ENCODE measurements around the gene RAB27B. TPM values are rescaled to one million over a fixed set of nuclear protein-coding genes. Genes with fewer than 3 reads are reported as not detected.
"Not testable (repeated sequence)": the region's sequence is repeated elsewhere in the genome, so short reads cannot be mapped to it uniquely, and the experiment has no call there.

Gene RAB27B
- total and polyA plus RNA-seq, 3 experiments from 2014 or later, result 0.15 to 1.2 (median 0.22) TPM

- DNase-seq, result no peak
- H3K4me1 Mint-ChIP-seq, result peaks cover 12 to 29% (median 23%) of the 10 kb centered on the region in 3 donors
- H3K9me3 Mint-ChIP-seq, result peaks cover 0 to 6% (median 0%) of the 10 kb centered on the region in 5 donors
- POLR2A ChIA-PET, result no interaction called here
- no peaks in the 10 kb centered on the region for H3K27me3 Mint-ChIP-seq
- H3K27ac Mint-ChIP-seq, result no peak overlapping the region
- CTCF ChIA-PET, result no interaction called here
- peaks cover 0 to 6% (median 0%) of the 10 kb centered on the region in 3 donors for H3K36me3 Mint-ChIP-seq
- Histone ChIP-seq H3K9me3 (ENCODE audit: low read length) (no peaks in the 10 kb centered on the region), H3K4me3 (ENCODE audit: low read length) (no peak overlapping the region), H3K27ac (ENCODE audit: low read depth, low read length) (no peak overlapping the region), H3K27me3 (ENCODE audit: insufficient read depth, low read length, poor library complexity, severe bottlenecking) (no peaks in the 10 kb centered on the region), H3K36me3 (ENCODE audit: insufficient read depth, low read length) (no peaks in the 10 kb centered on the region), H3K4me1 (ENCODE audit: insufficient read depth, low read length) (peaks cover 5% of the 10 kb centered on the region)
- peak overlapping the region in 1 of 7 donors; percentile 13 for H3K4me3 Mint-ChIP-seq
These were observed 7.7 kb downstream of the RAB27B start for GRCh38 chr18:54835944-54836343.

- Histone ChIP-seq H3K36me3 (ENCODE audit: insufficient read depth, low read length) (no peaks in the 10 kb centered on the region), H3K4me1 (ENCODE audit: insufficient read depth, low read length) (no peaks in the 10 kb centered on the region), H3K27ac (ENCODE audit: low read depth, low read length) (no peak overlapping the region), H3K9me3 (ENCODE audit: low read length) (no peaks in the 10 kb centered on the region), H3K27me3 (ENCODE audit: insufficient read depth, low read length, poor library complexity, severe bottlenecking) (no peaks in the 10 kb centered on the region), H3K4me3 (ENCODE audit: low read length) (no peak overlapping the region)
- H3K4me3 Mint-ChIP-seq, result no peak overlapping the region
- H3K27me3 Mint-ChIP-seq, result no peaks in the 10 kb centered on the region
- DNase-seq, result no peak
- no peaks in the 10 kb centered on the region for H3K36me3 Mint-ChIP-seq
- POLR2A ChIA-PET, result no interaction called here
- no peak overlapping the region for H3K27ac Mint-ChIP-seq
- H3K4me1 Mint-ChIP-seq, result no peaks in the 10 kb centered on the region
- peaks cover 0 to 3% (median 0%) of the 10 kb centered on the region in 5 donors for H3K9me3 Mint-ChIP-seq
- CTCF ChIA-PET, result no interaction called here
These were observed 15.0 kb downstream of the RAB27B start for GRCh38 chr18:54843314-54843713.

- ChIA-PET POLR2A (no interaction called here), CTCF (no interaction called here)
- Mint-ChIP-seq H3K27ac (no peak overlapping the region), H3K4me1 (no peaks in the 10 kb centered on the region), H3K27me3 (no peaks in the 10 kb centered on the region), H3K9me3 (peaks cover 0 to 3% (median 0%) of the 10 kb centered on the region in 5 donors), H3K4me3 (no peak overlapping the region), H3K36me3 (no peaks in the 10 kb centered on the region)
- no peaks in the 10 kb centered on the region for H3K27me3 ChIP-seq (ENCODE audit: insufficient read depth, low read length, poor library complexity, severe bottlenecking)
- DNase-seq, result no peak
- no peak overlapping the region for H3K27ac ChIP-seq (ENCODE audit: low read depth, low read length)
- no peaks in the 10 kb centered on the region for H3K4me1 ChIP-seq (ENCODE audit: insufficient read depth, low read length)
- no peak overlapping the region for H3K4me3 ChIP-seq (ENCODE audit: low read length)
- H3K9me3 ChIP-seq (ENCODE audit: low read length), result no peaks in the 10 kb centered on the region
- no peaks in the 10 kb centered on the region for H3K36me3 ChIP-seq (ENCODE audit: insufficient read depth, low read length)
These were observed 17.5 kb downstream of the RAB27B start for GRCh38 chr18:54845787-54846186.

- peaks cover 8 to 9% (median 8%) of the 10 kb centered on the region in 3 donors for H3K4me1 Mint-ChIP-seq
- H3K36me3 Mint-ChIP-seq, result no peaks in the 10 kb centered on the region
- H3K4me3 Mint-ChIP-seq, result no peak overlapping the region
- H3K4me3 ChIP-seq (ENCODE audit: low read length), result no peak overlapping the region
- POLR2A ChIA-PET, result no interaction called here
- no peaks in the 10 kb centered on the region for H3K9me3 ChIP-seq (ENCODE audit: low read length)
- H3K36me3 ChIP-seq (ENCODE audit: insufficient read depth, low read length), result no peaks in the 10 kb centered on the region
- no peaks in the 10 kb centered on the region for H3K27me3 ChIP-seq (ENCODE audit: insufficient read depth, low read length, poor library complexity, severe bottlenecking)
- H3K27ac ChIP-seq (ENCODE audit: low read depth, low read length), result no peak overlapping the region
- no peak for DNase-seq
- H3K27me3 Mint-ChIP-seq, result peaks cover 0 to 2% of the 10 kb centered on the region in 2 donors
- no peaks in the 10 kb centered on the region for H3K4me1 ChIP-seq (ENCODE audit: insufficient read depth, low read length)
- H3K27ac Mint-ChIP-seq, result no peak overlapping the region
- CTCF ChIA-PET, result interaction anchor here (1.3 kb wide), 1 partner anchor 10 kb away, joined by 3 read pairs; no protein-coding TSS in a partner anchor
- H3K9me3 Mint-ChIP-seq, result peaks cover 0 to 3% (median 0%) of the 10 kb centered on the region in 5 donors
These were observed 19.8 kb downstream of the RAB27B start for GRCh38 chr18:54848121-54848520.

- peaks cover 0 to 2% of the 10 kb centered on the region in 2 donors for H3K27me3 Mint-ChIP-seq
- ChIA-PET POLR2A (no interaction called here), CTCF (interaction anchor here (1.7 kb wide), 1 partner anchor 10 kb away, joined by 3 read pairs; no protein-coding TSS in a partner anchor)
- H3K4me1 ChIP-seq (ENCODE audit: insufficient read depth, low read length), result no peaks in the 10 kb centered on the region
- H3K27ac Mint-ChIP-seq, result no peak overlapping the region
- no peak overlapping the region for H3K4me3 Mint-ChIP-seq
- no peaks in the 10 kb centered on the region for H3K9me3 ChIP-seq (ENCODE audit: low read length)
- H3K27me3 ChIP-seq (ENCODE audit: insufficient read depth, low read length, poor library complexity, severe bottlenecking), result no peaks in the 10 kb centered on the region
- no peak overlapping the region for H3K4me3 ChIP-seq (ENCODE audit: low read length)
- H3K36me3 ChIP-seq (ENCODE audit: insufficient read depth, low read length), result no peaks in the 10 kb centered on the region
- H3K36me3 Mint-ChIP-seq, result no peaks in the 10 kb centered on the region
- H3K4me1 Mint-ChIP-seq, result peaks cover 8 to 10% (median 9%) of the 10 kb centered on the region in 3 donors
- H3K27ac ChIP-seq (ENCODE audit: low read depth, low read length), result no peak overlapping the region
- peaks cover 0 to 3% (median 0%) of the 10 kb centered on the region in 5 donors for H3K9me3 Mint-ChIP-seq
- no peak for DNase-seq
These were observed 21.4 kb downstream of the RAB27B start for GRCh38 chr18:54849683-54850082.

GRCh38 chr18:54850598-54850997, 22.3 kb downstream of the RAB27B start:
- H3K27ac ChIP-seq (ENCODE audit: low read depth, low read length), result no peak overlapping the region
- H3K9me3 ChIP-seq (ENCODE audit: low read length), result no peaks in the 10 kb centered on the region
- CTCF ChIA-PET, result interaction anchor here (1.7 kb wide), 1 partner anchor 10 kb away, joined by 3 read pairs; no protein-coding TSS in a partner anchor
- peaks cover 8 to 10% (median 9%) of the 10 kb centered on the region in 3 donors for H3K4me1 Mint-ChIP-seq
- H3K4me3 ChIP-seq (ENCODE audit: low read length), result no peak overlapping the region
- H3K27me3 ChIP-seq (ENCODE audit: insufficient read depth, low read length, poor library complexity, severe bottlenecking), result no peaks in the 10 kb centered on the region
- H3K27me3 Mint-ChIP-seq, result peaks cover 0 to 2% of the 10 kb centered on the region in 2 donors
- POLR2A ChIA-PET, result no interaction called here
- no peaks in the 10 kb centered on the region for H3K9me3 Mint-ChIP-seq
- H3K36me3 Mint-ChIP-seq, result no peaks in the 10 kb centered on the region
- DNase-seq, result no peak
- no peak overlapping the region for H3K4me3 Mint-ChIP-seq
- H3K27ac Mint-ChIP-seq, result no peak overlapping the region
- no peaks in the 10 kb centered on the region for H3K4me1 ChIP-seq (ENCODE audit: insufficient read depth, low read length)
- H3K36me3 ChIP-seq (ENCODE audit: insufficient read depth, low read length), result no peaks in the 10 kb centered on the region

GRCh38 chr18:54852780-54853675, 24.8 kb downstream of the RAB27B start:
- Mint-ChIP-seq H3K4me3 (peak overlapping the region in 2 of 7 donors; percentile 2 to 22), H3K27me3 (peaks cover 0 to 2% of the 10 kb centered on the region in 2 donors), H3K36me3 (no peaks in the 10 kb centered on the region), H3K27ac (no peak overlapping the region), H3K4me1 (peaks cover 8 to 10% (median 9%) of the 10 kb centered on the region in 3 donors), H3K9me3 (no peaks in the 10 kb centered on the region)
- Histone ChIP-seq H3K4me3 (ENCODE audit: low read length) (no peak overlapping the region), H3K36me3 (ENCODE audit: insufficient read depth, low read length) (no peaks in the 10 kb centered on the region), H3K4me1 (ENCODE audit: insufficient read depth, low read length) (no peaks in the 10 kb centered on the region), H3K27me3 (ENCODE audit: insufficient read depth, low read length, poor library complexity, severe bottlenecking) (no peaks in the 10 kb centered on the region), H3K9me3 (ENCODE audit: low read length) (no peaks in the 10 kb centered on the region), H3K27ac (ENCODE audit: low read depth, low read length) (no peak overlapping the region)
- ChIA-PET CTCF (no interaction called here), POLR2A (no interaction called here)
- DNase-seq, result no peak

GRCh38 chr18:54855050-54855449, 26.8 kb downstream of the RAB27B start:
- H3K4me1 Mint-ChIP-seq; DNase-seq; H3K9me3 Mint-ChIP-seq; H3K36me3 ChIP-seq (ENCODE audit: insufficient read depth, low read length); H3K27ac ChIP-seq (ENCODE audit: low read depth, low read length); H3K27me3 ChIP-seq (ENCODE audit: insufficient read depth, low read length, poor library complexity, severe bottlenecking); H3K36me3 Mint-ChIP-seq; H3K4me3 ChIP-seq (ENCODE audit: low read length); H3K27ac Mint-ChIP-seq; POLR2A ChIA-PET; H3K4me3 Mint-ChIP-seq; H3K27me3 Mint-ChIP-seq; H3K9me3 ChIP-seq (ENCODE audit: low read length); H3K4me1 ChIP-seq (ENCODE audit: insufficient read depth, low read length): not testable (repeated sequence)
- CTCF ChIA-PET, result interaction anchor here (0.7 kb wide), 1 partner anchor 27 kb away, joined by 3 read pairs; the partner anchor contains the start of gene RAB27B

All from CD8-positive, alpha-beta memory T cell (primary cell).